KOPT-K1 (cell line): ENCODE measurements around the gene GNPTG.

Source experiments
- H3K27ac ChIP-seq: fragments of 200-600 bp; sonication (generic); 2 replicates; pipeline ENCODE4 v1.5.1; 2016; ENCODE audit warnings: antibody characterized with exemption, mild to moderate bottlenecking, low read depth, low read length; ENCODE audit not compliant: poor library complexity, severe bottlenecking
- H3K36me3 ChIP-seq: fragments of 200-600 bp; sonication (generic); 2 replicates; pipeline ENCODE4 v1.5.1; 2017; ENCODE audit warnings: antibody characterized with exemption, mild to moderate bottlenecking, low read length, moderate library complexity; ENCODE audit not compliant: insufficient read depth
- H3K9me3 ChIP-seq: fragments of 200-600 bp; sonication (generic); 2 replicates; pipeline ENCODE4 v1.5.1; 2017; ENCODE audit warnings: antibody characterized with exemption, low read length, mild to moderate bottlenecking; ENCODE audit not compliant: insufficient read depth, poor library complexity, severe bottlenecking

Gene GNPTG

DNA sequence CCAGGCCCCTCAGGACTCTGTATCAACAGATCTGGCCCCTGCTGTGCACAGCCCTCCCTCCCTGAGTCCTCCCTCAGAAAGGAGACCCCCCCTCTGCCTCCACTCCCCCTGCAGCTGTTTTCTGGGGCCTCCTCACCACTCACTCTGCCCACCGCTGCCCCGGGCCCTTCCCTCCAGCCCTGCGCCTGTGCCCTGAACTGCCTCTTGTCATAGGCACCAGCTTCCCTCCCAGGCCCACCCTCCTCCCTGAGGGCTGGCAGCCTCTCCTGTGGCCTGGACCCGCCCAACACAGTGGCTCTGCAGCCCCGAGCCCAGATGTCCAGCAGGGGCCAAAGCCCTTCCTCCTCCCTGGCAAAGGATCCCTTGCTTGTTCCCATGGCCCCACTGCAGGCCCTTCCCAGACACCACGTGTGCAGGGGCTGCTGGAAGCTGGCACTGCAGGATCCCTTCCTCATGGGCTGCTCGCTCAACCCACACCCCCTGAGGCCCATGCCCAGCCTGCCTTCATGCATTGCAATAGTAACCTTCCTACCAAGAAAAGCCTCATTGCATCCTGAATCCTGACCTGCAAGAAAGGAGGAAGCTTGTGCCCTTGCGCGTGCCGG, 25.8 kb downstream of the GNPTG start:
- Histone ChIP-seq H3K36me3 (peaks cover 8% of the 10 kb centered on the region; the same call in 1 of the 2 replicates), H3K27ac (no peak overlapping the region), H3K9me3 (no peaks in the 10 kb centered on the region)

GRCh38 chr16:1378087-1378803, 26.5 kb downstream of the GNPTG start:
- H3K27ac ChIP-seq: peak overlapping the region; percentile 72
- H3K9me3 ChIP-seq: no peaks in the 10 kb centered on the region
- peaks cover 8% of the 10 kb centered on the region; the same call in 1 of the 2 replicates for H3K36me3 ChIP-seq

GRCh38 chr16:1378804-1379303, 27.1 kb downstream of the GNPTG start:
- Histone ChIP-seq H3K36me3 (peaks cover 8% of the 10 kb centered on the region; the same call in 1 of the 2 replicates), H3K27ac (peak overlapping the region; percentile 72)

DNA sequence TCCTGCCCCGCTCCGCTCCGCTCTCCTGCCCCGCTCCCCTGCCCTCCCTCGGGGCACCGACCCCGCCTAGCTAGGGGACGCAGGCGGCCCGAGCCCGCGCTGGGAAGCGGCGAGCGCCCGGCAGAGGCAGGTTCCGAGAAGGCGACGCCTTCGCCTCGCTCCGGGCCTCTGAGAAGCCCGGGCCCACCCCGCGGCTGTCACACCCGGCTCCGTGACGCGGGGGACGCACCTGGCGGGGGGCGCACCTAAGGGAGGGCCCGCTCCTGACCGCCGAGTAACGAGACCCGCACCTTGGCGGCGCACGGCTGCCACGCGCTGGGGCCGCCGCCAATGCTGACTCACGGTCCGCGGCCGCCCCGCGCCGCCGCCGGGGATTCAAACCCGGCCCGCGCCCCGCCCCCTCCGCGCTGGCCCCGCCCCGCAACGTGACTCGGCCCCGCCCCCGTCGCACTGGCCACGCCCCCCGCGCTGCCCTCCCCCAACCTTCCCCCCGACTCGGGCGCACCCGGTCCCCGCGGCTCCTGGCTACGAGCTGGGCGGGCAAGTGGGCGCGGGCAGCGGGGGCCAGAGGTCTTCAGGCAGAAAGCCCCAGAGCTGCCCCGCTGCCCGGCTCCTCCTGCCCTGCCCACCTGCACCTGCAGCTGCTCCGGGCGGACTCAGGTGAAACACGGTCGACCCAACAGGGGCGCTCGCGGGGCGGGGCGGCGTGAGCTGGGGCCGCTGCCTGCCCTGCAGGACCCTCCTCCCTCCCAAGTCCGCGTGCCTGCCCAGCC, 27.8 kb downstream of the GNPTG start:
- Histone ChIP-seq H3K27ac (peak overlapping the region; percentile 72), H3K9me3 (no peaks in the 10 kb centered on the region), H3K36me3 (peaks cover 10% of the 10 kb centered on the region; the same call in 1 of the 2 replicates)

More at GRCh38 chr16:1378804-1379303, 27.1 kb downstream of the GNPTG start:
- no peaks in the 10 kb centered on the region for H3K9me3 ChIP-seq

GRCh38 chr16:1380195-1380594, 28.5 kb downstream of the GNPTG start:
- H3K36me3 ChIP-seq: peaks cover 16% of the 10 kb centered on the region; the same call in 1 of the 2 replicates
- H3K27ac ChIP-seq: no peak overlapping the region
- H3K9me3 ChIP-seq: no peaks in the 10 kb centered on the region

GRCh38 chr16:1381612-1382406, 30.1 kb downstream of the GNPTG start:
- no peak overlapping the region for H3K27ac ChIP-seq
- H3K36me3 ChIP-seq: peaks cover 16% of the 10 kb centered on the region; the same call in 1 of the 2 replicates
- H3K9me3 ChIP-seq: no peaks in the 10 kb centered on the region

DNA sequence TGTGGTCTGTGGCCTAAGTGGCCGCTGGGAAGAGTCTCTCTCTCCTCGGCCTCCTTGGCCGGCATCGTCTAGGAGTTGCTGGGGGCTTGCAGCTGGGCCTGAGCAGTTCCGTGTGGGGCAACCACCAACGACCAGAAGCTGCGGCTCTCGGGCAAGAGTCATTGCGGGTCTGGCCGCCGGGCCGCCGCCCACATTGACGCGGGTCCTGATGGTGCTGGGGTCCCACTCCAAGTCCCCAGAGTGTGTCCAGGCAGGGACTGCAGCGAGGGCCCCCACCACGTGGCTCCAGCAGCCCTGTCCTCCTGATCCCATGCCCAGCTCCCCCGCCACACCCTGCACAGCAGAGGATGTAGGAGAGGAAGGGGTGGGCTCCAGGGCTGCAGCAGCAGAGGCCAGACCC, 31.8 kb downstream of the GNPTG start:
- Histone ChIP-seq H3K9me3 (no peaks in the 10 kb centered on the region), H3K36me3 (peaks cover 16% of the 10 kb centered on the region; the same call in 1 of the 2 replicates), H3K27ac (no peak overlapping the region)

DNA sequence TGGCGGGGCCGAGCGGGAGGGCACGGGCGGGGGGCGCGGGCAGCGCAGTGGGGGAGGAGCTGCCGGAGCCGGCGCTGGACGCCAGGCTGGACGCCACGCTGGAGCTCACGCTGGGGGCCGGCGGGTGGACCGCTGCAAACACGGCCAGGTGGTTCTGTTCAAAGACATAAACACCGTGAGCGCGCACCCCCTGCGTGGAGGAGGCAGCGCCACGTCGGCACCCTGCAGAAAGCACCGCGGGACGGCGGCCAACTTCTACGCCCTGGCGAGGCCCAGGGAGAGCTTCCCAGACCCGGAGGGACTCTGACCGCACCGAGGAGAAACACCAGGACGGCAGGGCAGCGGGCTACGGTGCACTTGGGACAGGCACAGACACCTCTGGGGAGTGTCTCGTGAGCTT, 33.5 kb downstream of the GNPTG start:
- Histone ChIP-seq H3K36me3 (peaks cover 21% of the 10 kb centered on the region; the same call in 1 of the 2 replicates), H3K9me3 (no peaks in the 10 kb centered on the region), H3K27ac (no peak overlapping the region)

DNA sequence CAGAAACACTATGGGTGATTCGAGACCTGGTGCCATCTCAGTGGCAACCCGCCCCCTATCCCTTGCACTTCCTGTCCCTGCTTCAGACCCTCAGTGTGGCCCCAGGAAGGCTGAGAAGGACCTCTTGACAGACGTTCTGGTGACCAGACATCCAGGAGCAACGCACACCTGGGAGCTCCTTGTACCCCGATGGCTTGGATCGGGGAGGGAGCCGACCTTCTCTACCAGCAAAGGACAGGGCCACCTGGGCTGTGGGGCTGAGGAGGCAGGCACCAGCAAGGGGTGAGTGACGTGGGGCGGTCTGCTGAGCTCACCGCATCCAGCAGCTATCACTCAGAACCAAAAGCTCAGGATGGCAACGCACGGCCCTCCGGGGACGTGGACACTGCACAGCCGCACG, 35.6 kb downstream of the GNPTG start:
- Histone ChIP-seq H3K27ac (peak overlapping the region; percentile 30), H3K9me3 (no peaks in the 10 kb centered on the region), H3K36me3 (peaks cover 24% of the 10 kb centered on the region; the same call in 1 of the 2 replicates)

- Histone ChIP-seq H3K9me3 (no peaks in the 10 kb centered on the region), H3K36me3 (peaks cover 25% of the 10 kb centered on the region; the same call in 1 of the 2 replicates), H3K27ac (peak overlapping the region; percentile 88)
Observed at GRCh38 chr16:1389762-1390161, 38.0 kb downstream of the GNPTG start.

GRCh38 chr16:1390239-1390779, 38.6 kb downstream of the GNPTG start:
- no peaks in the 10 kb centered on the region for H3K9me3 ChIP-seq
- H3K36me3 ChIP-seq: peaks cover 21% of the 10 kb centered on the region; the same call in 1 of the 2 replicates
- H3K27ac ChIP-seq: peak overlapping the region; percentile 88

DNA sequence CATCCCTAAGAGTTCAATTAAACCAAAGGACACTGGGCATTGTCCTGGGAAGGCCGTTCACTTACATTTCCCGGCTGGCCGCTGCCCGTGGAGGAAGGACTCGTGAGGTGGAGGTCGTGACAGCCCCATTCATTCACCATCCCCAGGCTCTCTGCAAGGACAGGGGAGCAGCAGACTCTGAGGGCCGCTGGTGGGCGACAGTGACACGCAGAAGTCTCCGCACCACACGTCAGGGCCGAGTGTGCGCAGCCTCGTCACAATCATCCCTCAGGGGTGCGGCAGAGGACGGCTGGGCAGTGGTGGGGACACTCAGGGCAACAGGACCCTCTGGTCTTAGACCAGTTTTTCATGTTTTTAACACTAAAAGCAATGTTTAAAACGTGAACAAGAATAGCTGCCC, 41.1 kb downstream of the GNPTG start:
- Histone ChIP-seq H3K27ac (peak overlapping the region; percentile 27), H3K9me3 (no peaks in the 10 kb centered on the region), H3K36me3 (peaks cover 21% of the 10 kb centered on the region; the same call in 1 of the 2 replicates)

- Histone ChIP-seq H3K27ac (peak overlapping the region; percentile 27), H3K9me3 (no peaks in the 10 kb centered on the region), H3K36me3 (peaks cover 21% of the 10 kb centered on the region; the same call in 1 of the 2 replicates)
Observed at GRCh38 chr16:1393613-1394176, 42.0 kb downstream of the GNPTG start.
